GM23338 (cell line): ENCODE results near the gene MACROD1. TPM values are rescaled to one million over a fixed set of nuclear protein-coding genes. Genes with fewer than 3 reads are reported as not detected.

Experiments
- ATAC-seq: fragments of 200-7000 bp; cut with Tn5 transposase; 3 replicates; pipeline ENCODE4 v1.9.1; 2020
- DNase-seq: peaks from one replicate; pipeline ENCODE4 v3.0.0-alpha.2; 2015; ENCODE audit warnings: low spot score
- H2AFZ ChIP-seq: fragments of 200-600 bp; sonication (generic); 2 replicates; pipeline ENCODE4 v1.8.0; 2016; ENCODE audit warnings: antibody characterized with exemption, mild to moderate bottlenecking, moderate library complexity
- H3F3A ChIP-seq: fragments of 200-600 bp; sonication (generic); replicated peaks from 2 replicates; pipeline ENCODE4 v1.8.0; 2017; ENCODE audit warnings: antibody characterized with exemption, mixed run types, low read depth
- H3K27ac ChIP-seq: fragments of 200-600 bp; sonication (generic); 2 replicates; pipeline ENCODE4 v1.6.1; 2016; ENCODE audit warnings: low read depth
- H3K27me3 ChIP-seq: fragments of 200-600 bp; sonication (generic); 2 replicates; pipeline ENCODE4 v1.8.0; 2016; ENCODE audit warnings: mild to moderate bottlenecking, mixed run types, moderate library complexity; ENCODE audit not compliant: insufficient read depth
- H3K36me3 ChIP-seq: fragments of 200-600 bp; sonication (generic); 2 replicates; pipeline ENCODE4 v1.8.0; 2016; ENCODE audit warnings: mild to moderate bottlenecking; ENCODE audit not compliant: insufficient read depth
- H3K4me1 ChIP-seq: fragments of 200-600 bp; sonication (generic); 2 replicates; pipeline ENCODE4 v1.8.0; 2016; ENCODE audit warnings: mild to moderate bottlenecking, moderate library complexity; ENCODE audit not compliant: insufficient read depth
- H3K4me2 ChIP-seq: fragments of 200-600 bp; sonication (generic); 2 replicates; pipeline ENCODE4 v1.7.1; 2017; ENCODE audit warnings: mixed run types
- H3K4me3 ChIP-seq: fragments of 200-600 bp; sonication (generic); 2 replicates; pipeline ENCODE4 v1.6.1; 2016; ENCODE audit warnings: mixed run types
- H3K79me2 ChIP-seq: fragments of 200-600 bp; sonication (generic); replicated peaks from 2 replicates; pipeline ENCODE4 v1.8.0; 2017; ENCODE audit warnings: mild to moderate bottlenecking; ENCODE audit not compliant: insufficient read depth
- H3K9me2 ChIP-seq: fragments of 200-600 bp; sonication (generic); 2 replicates; pipeline ENCODE4 v1.8.0; 2017; ENCODE audit not compliant: insufficient read depth
- H4K20me1 ChIP-seq: fragments of 200-600 bp; sonication (generic); replicated peaks from 2 replicates; pipeline ENCODE4 v1.8.0; 2017; ENCODE audit warnings: mild to moderate bottlenecking; ENCODE audit not compliant: insufficient read depth
- H3K27ac Mint-ChIP-seq: 2 replicates; pipeline ENCODE4 v1.8.0; 2020; ENCODE audit warnings: inconsistent platforms, mild to moderate bottlenecking, moderate library complexity, mixed read lengths
- H3K27me3 Mint-ChIP-seq: 3 replicates; pipeline ENCODE4 v1.8.0; 2022; ENCODE audit warnings: low read depth, mild to moderate bottlenecking, moderate library complexity, mixed read lengths, inconsistent platforms; ENCODE audit not compliant: insufficient read depth, poor library complexity
- H3K36me3 Mint-ChIP-seq: 3 replicates; pipeline ENCODE4 v1.8.0; 2021; ENCODE audit warnings: low read depth, mild to moderate bottlenecking, inconsistent platforms, moderate library complexity, mixed read lengths
- H3K4me1 Mint-ChIP-seq: 3 replicates; pipeline ENCODE4 v1.8.0; 2020; ENCODE audit warnings: mild to moderate bottlenecking, inconsistent platforms, mixed read lengths
- H3K4me3 Mint-ChIP-seq: 3 replicates; pipeline ENCODE4 v1.8.0; 2021; ENCODE audit warnings: moderate library complexity, mild to moderate bottlenecking, inconsistent platforms, mixed read lengths
- H3K9me3 Mint-ChIP-seq: 3 replicates; pipeline ENCODE4 v1.8.0; 2020; ENCODE audit warnings: moderate library complexity, mild to moderate bottlenecking, inconsistent platforms, mixed read lengths
- CREB1 ChIP-seq: fragments of 250-450 bp; sonication (Bioruptor Pico); IDR thresholded peaks from 2 replicates; pipeline ENCODE4 v1.5.0; 2020; ENCODE audit warnings: low read depth, mild to moderate bottlenecking, moderate library complexity
- CTCF ChIP-seq, 2 experiments: fragments of 200-600 bp in 1 of 2; sonication (generic) in 1 of 2; conservative IDR thresholded peaks; 2 replicates each; pipeline versions ENCODE4 v1.5.1 to v1.6.1; 2016 to 2017; ENCODE audit warnings: antibody characterized with exemption in 2 of 2, low read depth in 2 of 2, mild to moderate bottlenecking in 2 of 2, moderate library complexity in 1 of 2
- ETS1 ChIP-seq: IDR thresholded peaks from 2 replicates; pipeline ENCODE4 v1.6.1; 2016; ENCODE audit warnings: antibody characterized with exemption
- EZH2 ChIP-seq: fragments of 200-600 bp; sonication (generic); IDR thresholded peaks from one replicate; pipeline ENCODE4 v1.8.0; 2017; ENCODE audit warnings: antibody characterized with exemption, mild to moderate bottlenecking, low read depth; ENCODE audit not compliant: unreplicated experiment
- EZH2phosphoT487 ChIP-seq: fragments of 200-600 bp; sonication (generic); IDR thresholded peaks from one replicate; pipeline ENCODE4 v1.8.1; 2018; ENCODE audit warnings: antibody characterized with exemption; ENCODE audit not compliant: unreplicated experiment
- JUNB ChIP-seq: IDR thresholded peaks from one replicate; pipeline ENCODE4 v1.6.1; 2016; ENCODE audit warnings: antibody characterized with exemption; ENCODE audit not compliant: unreplicated experiment
- NANOG ChIP-seq: IDR thresholded peaks from 2 replicates; pipeline ENCODE4 v1.6.1; 2016; ENCODE audit warnings: antibody characterized with exemption, borderline replicate concordance
- POLR2AphosphoS5 ChIP-seq: IDR thresholded peaks from 2 replicates; pipeline ENCODE4 v1.6.1; 2016; ENCODE audit warnings: antibody characterized with exemption, low read depth
- REST ChIP-seq: IDR thresholded peaks from one replicate; pipeline ENCODE4 v1.6.1; 2018; ENCODE audit warnings: antibody characterized with exemption; ENCODE audit not compliant: unreplicated experiment
- STAT1 ChIP-seq: IDR thresholded peaks from one replicate; pipeline ENCODE4 v1.6.1; 2016; ENCODE audit warnings: antibody characterized with exemption; ENCODE audit not compliant: unreplicated experiment
- ZNF114 ChIP-seq: fragments of 250-450 bp; sonication (Bioruptor Pico); IDR thresholded peaks from 2 replicates; pipeline ENCODE4 v1.5.0; 2020; ENCODE audit warnings: mild to moderate bottlenecking, moderate library complexity
- ZNF331 ChIP-seq: fragments of 250-450 bp; sonication (Bioruptor Pico); IDR thresholded peaks from 2 replicates; pipeline ENCODE4 v1.5.0; 2020; ENCODE audit warnings: low read depth, mild to moderate bottlenecking, moderate library complexity
- ZNF462 ChIP-seq: fragments of 250-450 bp; sonication (Bioruptor Pico); IDR thresholded peaks from 2 replicates; pipeline ENCODE4 v1.5.0; 2020; ENCODE audit warnings: mild to moderate bottlenecking, moderate library complexity
- polyA plus RNA-seq: library from polyadenylated mRNA; unstranded; fragments of >200 nt; fragmentation: Nextera tagmentation; extraction: Ambion mirVana; gene quantifications from 2 replicates; pipeline ENCODE4 v1.2.1, GENCODE V29; 2016
- total RNA-seq: library from RNA; depleted of rRNA; stranded (reverse); fragments of >200 nt; shearing (Covaris generic); gene quantifications from 2 replicates; pipeline ENCODE4 v1.2.3, GENCODE V29; 2014

Gene MACROD1
- total and polyA plus RNA-seq, 2 experiments from 2014 or later = 33.0 to 51.6 TPM

GRCh38 chr11:64164392-64165312, 1.3 kb downstream of the MACROD1 start:
- Histone ChIP-seq H3F3A (peaks cover 19% of the 10 kb centered on the region), H2AFZ (no peak overlapping the region), H3K36me3 (no peaks in the 10 kb centered on the region), H3K79me2 (no peaks in the 10 kb centered on the region), H3K27ac (no peak overlapping the region), H3K4me3 (peak overlapping the region; percentile 73), H3K4me2 (peak overlapping the region; percentile 87), H3K4me1 (peaks cover 14% of the 10 kb centered on the region; the same call in 1 of the 2 replicates), H4K20me1 (peaks cover 10% of the 10 kb centered on the region), H3K9me2 (no peaks in the 10 kb centered on the region), H3K27me3 (peaks cover 10% of the 10 kb centered on the region)
- peak; percentile 67 for DNase-seq
- Mint-ChIP-seq H3K27ac (no peak overlapping the region), H3K4me3 (peak overlapping the region; percentile 81), H3K4me1 (peaks cover 10% of the 10 kb centered on the region; the same call in 2 of the 3 replicates), H3K27me3 (peaks cover 27% of the 10 kb centered on the region), H3K36me3 (peaks cover 7% of the 10 kb centered on the region; the same call in 2 of the 3 replicates), H3K9me3 (peaks cover under 1% of the 10 kb centered on the region; the same call in 1 of the 3 replicates)
- ATAC-seq = peak; percentile 64
- no peak for TF ChIP-seq CTCF (conservative IDR thresholded peaks at IDR 0.05; ENCODE audit: low read depth in 2 of 2)
- no peak for TF ChIP-seq NANOG
- TF ChIP-seq EZH2phosphoT487 = no peak
- no peak for TF ChIP-seq JUNB
- no peak for TF ChIP-seq ZNF462 (CRISPR knock-in tag)
- no peak for TF ChIP-seq POLR2AphosphoS5
- no peak for TF ChIP-seq REST
- no peak for TF ChIP-seq EZH2
- no peak for TF ChIP-seq ETS1
- TF ChIP-seq ZNF331 (CRISPR knock-in tag) = no peak
- no peak for TF ChIP-seq STAT1
- TF ChIP-seq ZNF114 (CRISPR knock-in tag) = no peak
- TF ChIP-seq CREB1 = no peak
